ENCODE results near the gene OGFOD1. TPM values are rescaled to one million over a fixed set of nuclear protein-coding genes. Genes with fewer than 3 reads are reported as not detected.
A peak's percentile ranks its signal among the peaks of the same experiment; 100 is the strongest.

Gene OGFOD1
- total and polyA plus RNA-seq, 2 of the 13 experiments (the other 11 are each of a cell fraction or from before 2014, with no cell fraction given) = 35.2 to 81.3 TPM

- TF ChIP-seq, protein P1, sequence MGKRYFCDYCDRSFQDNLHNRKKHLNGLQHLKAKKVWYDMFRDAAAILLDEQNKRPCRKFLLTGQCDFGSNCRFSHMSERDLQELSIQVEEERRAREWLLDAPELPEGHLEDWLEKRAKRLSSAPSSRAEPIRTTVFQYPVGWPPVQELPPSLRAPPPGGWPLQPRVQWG (CRISPR knock-in tag; IDR thresholded peaks at IDR 0.05; ENCODE audit: borderline replicate concordance, low read depth) = no peak
- TF ChIP-seq TCF7 (IDR thresholded peaks at IDR 0.05; ENCODE audit: low read depth) (no peak), XBP1 (CRISPR knock-in tag; IDR thresholded peaks at IDR 0.05) (no peak), HMGA1 (CRISPR knock-in tag; conservative IDR thresholded peaks at IDR 0.05) (no peak), IRX3 (CRISPR knock-in tag; IDR thresholded peaks at IDR 0.05; ENCODE audit: borderline replicate concordance, low read depth) (no peak), ZBTB40 (IDR thresholded peaks at IDR 0.05) (peak; percentile 88), ZBTB40 (CRISPR knock-in tag; IDR thresholded peaks at IDR 0.05) (peak; percentile 78), ZNF747 (CRISPR knock-in tag; IDR thresholded peaks at IDR 0.05; ENCODE audit: borderline replicate concordance) (peak; percentile 32; the same call in 1 of the 2 replicates), ZIK1 (CRISPR knock-in tag; IDR thresholded peaks at IDR 0.05; ENCODE audit: borderline replicate concordance, low read depth) (peak; percentile 45; the same call in 1 of the 2 replicates), MYC (CRISPR knock-in tag; IDR thresholded peaks at IDR 0.05; ENCODE audit: borderline replicate concordance) (peak; percentile 84; the same call in 1 of the 2 replicates), ZNF18 (CRISPR knock-in tag; IDR thresholded peaks at IDR 0.05; ENCODE audit: insufficient replicate concordance) (peak; percentile 56), BATF2 (CRISPR knock-in tag; IDR thresholded peaks at IDR 0.05) (0 out of 2 replicates have a peak, but pooled peaks have one; percentile 54), ETV5 (CRISPR knock-in tag; IDR thresholded peaks at IDR 0.05; ENCODE audit: borderline replicate concordance) (peak; percentile 82)
- TF ChIP-seq, protein P2, sequence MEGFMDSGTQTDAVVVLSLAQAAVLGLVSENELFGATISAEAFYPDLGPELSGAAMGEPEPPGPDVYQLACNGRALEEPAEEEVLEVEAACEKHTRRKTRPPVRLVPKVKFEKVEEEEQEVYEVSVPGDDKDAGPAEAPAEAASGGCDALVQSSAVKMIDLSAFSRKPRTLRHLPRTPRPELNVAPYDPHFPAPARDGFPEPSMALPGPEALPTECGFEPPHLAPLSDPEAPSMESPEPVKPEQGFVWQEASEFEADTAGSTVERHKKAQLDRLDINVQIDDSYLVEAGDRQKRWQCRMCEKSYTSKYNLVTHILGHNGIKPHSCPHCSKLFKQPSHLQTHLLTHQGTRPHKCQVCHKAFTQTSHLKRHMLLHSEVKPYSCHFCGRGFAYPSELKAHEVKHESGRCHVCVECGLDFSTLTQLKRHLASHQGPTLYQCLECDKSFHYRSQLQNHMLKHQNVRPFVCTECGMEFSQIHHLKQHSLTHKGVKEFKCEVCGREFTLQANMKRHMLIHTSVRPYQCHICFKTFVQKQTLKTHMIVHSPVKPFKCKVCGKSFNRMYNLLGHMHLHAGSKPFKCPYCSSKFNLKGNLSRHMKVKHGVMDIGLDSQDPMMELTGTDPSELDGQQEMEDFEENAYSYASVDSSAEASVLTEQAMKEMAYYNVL (CRISPR knock-in tag; IDR thresholded peaks at IDR 0.05; ENCODE audit: borderline replicate concordance) = peak; percentile 34; the same call in 1 of the 2 replicates
These were observed at the start of gene OGFOD1, which contains the start of gene NUDT21 (continued) for GRCh38 chr16:56450986-56451752.

Measured in HepG2 (cell line).